DOHH2 (cell line): ENCODE results near the gene UVSSA.
A peak's percentile ranks its signal among the peaks of the same experiment; 100 is the strongest.

Experiments used
- H3F3A ChIP-seq: fragments of 200-600 bp; sonication (generic), shearing (Covaris generic); 2 replicates; pipeline ENCODE4 v1.6.0; 2016; ENCODE audit warnings: antibody characterized with exemption, mild to moderate bottlenecking; ENCODE audit not compliant: control insufficient read depth, insufficient read depth
- H3K27ac ChIP-seq: fragments of 200-600 bp; sonication (generic); 2 replicates; pipeline ENCODE4 v1.5.1; 2014; ENCODE audit warnings: low read depth, mild to moderate bottlenecking, low read length, moderate library complexity
- H3K27me3 ChIP-seq: fragments of 200-600 bp; sonication (generic); 2 replicates; pipeline ENCODE4 v1.6.1; 2014; ENCODE audit warnings: mild to moderate bottlenecking, low read length, mixed read lengths; ENCODE audit not compliant: control insufficient read depth
- H3K36me3 ChIP-seq: fragments of 200-600 bp; sonication (generic); 2 replicates; pipeline ENCODE4 v1.6.1; 2014; ENCODE audit warnings: mild to moderate bottlenecking, low read length, moderate library complexity, mixed read lengths; ENCODE audit not compliant: control insufficient read depth
- H3K4me1 ChIP-seq: fragments of 200-600 bp; sonication (generic); 2 replicates; pipeline ENCODE4 v1.6.1; 2014; ENCODE audit warnings: mild to moderate bottlenecking, low read length, mixed read lengths; ENCODE audit not compliant: control insufficient read depth
- H3K4me2 ChIP-seq: fragments of 200-600 bp; sonication (generic); 2 replicates; pipeline ENCODE4 v1.6.0; 2014; ENCODE audit warnings: mild to moderate bottlenecking, low read length, moderate library complexity
- H3K4me3 ChIP-seq: fragments of 200-600 bp; sonication (generic); 2 replicates; pipeline ENCODE4 v1.5.1; 2014; ENCODE audit warnings: mild to moderate bottlenecking, low read length, mixed read lengths
- H3K79me2 ChIP-seq: fragments of 200-600 bp; sonication (generic); 2 replicates; pipeline ENCODE4 v1.6.1; 2014; ENCODE audit warnings: mild to moderate bottlenecking, low read length, mixed read lengths; ENCODE audit not compliant: control insufficient read depth
- H3K9me2 ChIP-seq: fragments of 200-600 bp; sonication (generic); replicated peaks from 2 replicates; pipeline ENCODE4 v1.6.1; 2014; ENCODE audit warnings: mild to moderate bottlenecking, low read length, mixed read lengths; ENCODE audit not compliant: control insufficient read depth
- H3K9me3 ChIP-seq: fragments of 200-600 bp; sonication (generic); 2 replicates; pipeline ENCODE4 v1.6.1; 2014; ENCODE audit warnings: antibody characterized with exemption, low read length, mixed read lengths; ENCODE audit not compliant: control insufficient read depth, insufficient read depth
- H4K20me1 ChIP-seq: fragments of 200-600 bp; sonication (generic); 2 replicates; pipeline ENCODE4 v1.6.0; 2014; ENCODE audit warnings: low read depth, mild to moderate bottlenecking, antibody characterized with exemption, low read length, moderate library complexity; ENCODE audit not compliant: control insufficient read depth, insufficient read depth
- EZH2phosphoT487 ChIP-seq: fragments of 200-600 bp; sonication (generic); IDR thresholded peaks from 2 replicates; pipeline ENCODE4 v1.6.1; 2017; ENCODE audit warnings: borderline replicate concordance, mild to moderate bottlenecking, antibody characterized with exemption, low read length, moderate library complexity, mixed read lengths
- TF ChIP-seq, protein P1 (sequence below): fragments of 200-600 bp; sonication (generic); IDR thresholded peaks from one replicate; pipeline ENCODE4 v1.5.1; 2014; ENCODE audit warnings: antibody characterized with exemption, mild to moderate bottlenecking, low read depth, low read length; ENCODE audit not compliant: poor library complexity, severe bottlenecking

The UVSSA gene

DNA sequence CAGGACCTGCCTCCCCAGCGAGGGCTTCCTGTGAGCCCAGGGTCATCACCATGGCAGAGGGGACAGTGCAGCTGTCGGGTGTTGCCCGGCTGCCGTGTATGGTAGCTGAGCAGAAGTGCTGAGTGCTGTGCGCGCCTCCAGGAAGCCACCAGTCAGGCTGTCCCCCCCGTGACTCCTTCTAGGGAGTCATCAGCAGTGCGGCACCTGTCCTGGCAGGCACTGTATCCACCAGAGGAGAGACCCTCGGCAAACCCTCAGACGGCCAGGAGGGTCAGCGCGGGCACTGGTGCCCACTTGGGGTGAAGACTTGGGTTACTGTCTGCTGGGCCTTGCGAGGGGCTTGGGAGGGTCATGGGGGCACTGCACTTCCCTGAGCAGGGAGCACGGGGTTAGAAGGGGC, 8.4 kb downstream of the UVSSA start:
- no peaks in the 10 kb centered on the region for H4K20me1 ChIP-seq
- no peak overlapping the region for H3K4me2 ChIP-seq
- no peaks in the 10 kb centered on the region for H3F3A ChIP-seq
- no peak overlapping the region for H3K4me3 ChIP-seq
- TF ChIP-seq, protein P1, sequence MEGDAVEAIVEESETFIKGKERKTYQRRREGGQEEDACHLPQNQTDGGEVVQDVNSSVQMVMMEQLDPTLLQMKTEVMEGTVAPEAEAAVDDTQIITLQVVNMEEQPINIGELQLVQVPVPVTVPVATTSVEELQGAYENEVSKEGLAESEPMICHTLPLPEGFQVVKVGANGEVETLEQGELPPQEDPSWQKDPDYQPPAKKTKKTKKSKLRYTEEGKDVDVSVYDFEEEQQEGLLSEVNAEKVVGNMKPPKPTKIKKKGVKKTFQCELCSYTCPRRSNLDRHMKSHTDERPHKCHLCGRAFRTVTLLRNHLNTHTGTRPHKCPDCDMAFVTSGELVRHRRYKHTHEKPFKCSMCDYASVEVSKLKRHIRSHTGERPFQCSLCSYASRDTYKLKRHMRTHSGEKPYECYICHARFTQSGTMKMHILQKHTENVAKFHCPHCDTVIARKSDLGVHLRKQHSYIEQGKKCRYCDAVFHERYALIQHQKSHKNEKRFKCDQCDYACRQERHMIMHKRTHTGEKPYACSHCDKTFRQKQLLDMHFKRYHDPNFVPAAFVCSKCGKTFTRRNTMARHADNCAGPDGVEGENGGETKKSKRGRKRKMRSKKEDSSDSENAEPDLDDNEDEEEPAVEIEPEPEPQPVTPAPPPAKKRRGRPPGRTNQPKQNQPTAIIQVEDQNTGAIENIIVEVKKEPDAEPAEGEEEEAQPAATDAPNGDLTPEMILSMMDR = no peak
- no peak for TF ChIP-seq EZH2phosphoT487
- no peaks in the 10 kb centered on the region for H3K27me3 ChIP-seq
- H3K36me3 ChIP-seq = peaks cover 18% of the 10 kb centered on the region
- H3K4me1 ChIP-seq = peaks cover 6% of the 10 kb centered on the region
- H3K27ac ChIP-seq = no peak overlapping the region
- no peaks in the 10 kb centered on the region for H3K9me3 ChIP-seq
- H3K9me2 ChIP-seq = no peaks in the 10 kb centered on the region
- no peaks in the 10 kb centered on the region for H3K79me2 ChIP-seq

GRCh38 chr4:1356181-1356998, 9.4 kb downstream of the UVSSA start:
- H3K4me1 ChIP-seq = peaks cover 6% of the 10 kb centered on the region
- no peak overlapping the region for H3K4me2 ChIP-seq
- H3F3A ChIP-seq = no peaks in the 10 kb centered on the region
- no peaks in the 10 kb centered on the region for H3K9me2 ChIP-seq
- no peaks in the 10 kb centered on the region for H4K20me1 ChIP-seq
- H3K79me2 ChIP-seq = no peaks in the 10 kb centered on the region
- no peak for TF ChIP-seq EZH2phosphoT487
- TF ChIP-seq, protein P1 = peak; percentile 78
- H3K27ac ChIP-seq = no peak overlapping the region
- no peaks in the 10 kb centered on the region for H3K27me3 ChIP-seq
- H3K9me3 ChIP-seq = no peaks in the 10 kb centered on the region
- H3K4me3 ChIP-seq = no peak overlapping the region
- H3K36me3 ChIP-seq = peaks cover 18% of the 10 kb centered on the region

- Histone ChIP-seq H3K27ac (no peak overlapping the region), H3K79me2 (no peaks in the 10 kb centered on the region), H3K4me1 (no peaks in the 10 kb centered on the region), H3K9me2 (no peaks in the 10 kb centered on the region), H3K4me3 (no peak overlapping the region), H4K20me1 (no peaks in the 10 kb centered on the region), H3K27me3 (no peaks in the 10 kb centered on the region), H3F3A (no peaks in the 10 kb centered on the region), H3K9me3 (no peaks in the 10 kb centered on the region), H3K36me3 (peaks cover 7% of the 10 kb centered on the region; the same call in 1 of the 2 replicates), H3K4me2 (no peak overlapping the region)
- TF ChIP-seq, protein P1 = no peak
- no peak for TF ChIP-seq EZH2phosphoT487
These were observed 10.6 kb downstream of the UVSSA start for GRCh38 chr4:1357356-1358248.
